HG03025 (cell line): Measurements from ENCODE around the gene RNF175.

Source experiments
- ATAC-seq: cut with Tn5 transposase; IDR thresholded peaks from one replicate; pipeline ENCODE4 v1.9.1; 2021; ENCODE audit warnings: mild to moderate bottlenecking, moderate library complexity; ENCODE audit not compliant: unreplicated experiment, low FRiP score

The RNF175 gene

DNA sequence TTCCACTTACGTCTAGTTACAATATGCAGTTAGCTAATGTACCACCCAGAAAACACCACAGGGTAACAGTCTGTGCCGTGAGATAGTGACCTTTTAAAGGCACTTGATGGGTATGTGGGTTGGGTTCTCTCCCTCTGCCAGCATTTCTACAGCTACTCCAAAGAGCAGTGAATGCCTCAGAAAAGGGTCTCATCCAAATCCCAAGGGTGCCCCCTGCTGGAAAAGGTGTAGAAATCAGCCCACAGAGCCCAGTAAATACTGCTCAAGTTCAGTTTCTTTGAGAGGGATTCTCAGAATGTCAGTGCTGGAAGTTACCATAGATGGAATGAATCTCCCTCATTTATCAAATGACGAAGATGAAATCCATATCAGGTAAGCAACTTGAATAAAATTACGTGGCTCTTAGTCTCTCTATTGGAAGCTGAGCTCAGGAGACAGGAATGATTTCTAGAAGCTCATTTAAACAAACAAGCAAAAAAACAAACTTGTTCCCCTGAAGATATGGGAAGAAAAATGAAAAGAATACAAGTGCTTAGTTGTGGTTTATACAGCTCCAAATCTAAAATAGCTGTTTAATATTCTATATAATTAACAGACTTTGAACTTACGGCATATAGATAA, 9.5 kb downstream of the RNF175 start:
- ATAC-seq = no peak

DNA sequence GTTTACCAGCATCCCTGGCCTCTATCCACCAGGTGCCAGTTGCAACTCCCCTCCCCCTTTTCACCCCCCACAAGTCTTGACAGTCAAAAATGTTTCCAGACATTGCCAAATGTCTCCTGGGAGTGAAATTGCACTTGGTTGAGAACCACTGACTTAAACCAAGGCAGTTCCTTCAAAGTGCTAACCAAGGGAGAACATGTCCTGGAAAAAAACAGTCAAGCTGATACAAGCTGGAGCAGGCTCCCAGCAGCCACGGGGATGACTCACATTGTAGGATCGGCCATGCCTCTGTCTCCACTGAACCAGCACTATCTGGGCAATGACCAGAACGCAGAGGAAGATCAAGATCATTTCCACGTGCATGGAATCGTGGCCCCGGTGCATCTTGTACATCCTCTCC, 11.4 kb downstream of the RNF175 start:
- no peak for ATAC-seq

DNA sequence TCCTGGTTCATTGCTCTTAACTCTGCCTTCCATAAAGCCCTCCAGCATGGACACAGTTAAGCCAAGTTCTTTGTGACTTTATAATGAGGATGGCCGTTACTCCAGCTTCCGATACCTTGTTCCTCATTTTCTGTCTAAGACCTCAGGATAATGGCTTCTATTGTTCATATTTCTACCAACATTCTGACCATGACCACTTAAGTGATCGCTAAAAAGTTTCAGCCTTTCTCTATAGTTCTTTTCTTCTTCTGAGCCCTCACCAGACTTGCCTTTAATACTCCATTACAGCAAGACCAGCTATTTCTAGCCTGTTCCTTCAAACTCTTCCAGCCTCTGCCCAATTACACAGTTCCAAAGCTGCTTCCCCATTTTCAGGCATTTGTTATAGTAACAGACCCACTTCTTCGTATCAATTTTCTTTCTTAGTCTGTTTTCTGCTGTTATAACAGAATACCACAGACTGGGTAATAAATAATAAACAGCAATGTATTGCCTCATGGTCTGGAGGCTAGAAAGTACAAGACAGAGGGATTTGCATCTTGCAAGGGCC, 12.3 kb downstream of the RNF175 start:
- no peak for ATAC-seq

DNA sequence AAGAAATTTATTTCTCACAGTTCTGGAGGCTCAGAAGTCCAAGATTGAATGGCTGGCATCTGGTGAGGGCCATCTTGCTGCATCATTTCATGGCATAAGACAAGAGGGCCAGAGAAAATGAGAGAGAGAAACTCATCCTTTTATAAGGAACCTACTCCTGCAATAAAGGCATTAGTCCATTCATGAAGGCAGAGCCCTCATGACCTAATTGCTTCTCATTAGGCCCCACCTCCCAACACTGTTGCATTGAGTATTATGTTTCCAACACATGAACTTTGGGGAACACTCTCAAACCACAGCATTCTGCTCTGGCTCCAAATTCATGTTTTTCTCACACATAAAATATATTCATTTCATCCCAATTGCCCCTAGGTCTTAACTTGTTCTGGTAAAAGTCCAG, 14.2 kb downstream of the RNF175 start:
- ATAC-seq = no peak

DNA sequence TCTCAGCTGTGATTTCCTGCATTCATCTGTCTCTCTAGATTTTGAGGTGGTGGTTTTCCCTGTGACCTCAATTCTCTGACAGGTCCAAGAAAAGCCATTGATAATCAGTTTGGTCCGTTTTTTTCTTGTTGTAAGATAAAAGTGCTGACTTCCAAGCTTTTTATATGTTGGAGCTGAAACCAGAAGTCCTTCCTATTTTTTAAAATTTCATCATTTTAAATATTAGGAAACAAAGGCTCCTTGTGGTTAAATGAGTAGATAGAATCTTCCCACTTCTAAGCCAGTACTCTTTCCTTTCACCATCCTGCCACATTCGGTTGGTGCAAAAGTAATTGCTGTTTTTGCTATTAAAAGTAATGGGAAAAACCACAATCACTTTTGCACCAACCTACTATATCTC, 18.3 kb downstream of the RNF175 start:
- no peak for ATAC-seq

DNA sequence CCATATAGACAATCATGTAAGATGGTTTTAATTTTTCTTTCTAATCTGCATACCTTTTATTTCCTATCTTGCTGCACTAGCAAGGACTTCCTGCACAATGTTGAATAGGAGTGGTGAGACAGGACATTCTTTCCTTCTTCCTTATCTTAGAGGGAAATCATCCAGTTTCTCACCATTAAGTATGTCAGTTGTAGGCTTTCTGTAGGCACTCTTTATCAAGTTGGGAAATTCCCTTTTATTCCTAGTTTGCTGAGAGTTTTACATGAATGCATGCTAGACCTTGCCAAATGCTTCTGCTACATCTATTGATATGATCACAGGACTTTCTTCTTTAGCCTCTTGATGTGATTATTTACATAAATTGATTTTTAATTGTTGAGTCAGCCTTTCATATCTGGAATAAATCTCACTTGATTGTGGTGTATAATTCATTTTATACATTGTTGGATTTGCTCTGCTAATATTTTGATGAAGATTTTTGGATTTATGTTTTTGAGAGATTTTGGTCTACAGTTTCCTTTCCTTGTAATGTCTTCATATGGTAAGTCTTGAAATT, 23.8 kb downstream of the RNF175 start:
- no peak for ATAC-seq

DNA sequence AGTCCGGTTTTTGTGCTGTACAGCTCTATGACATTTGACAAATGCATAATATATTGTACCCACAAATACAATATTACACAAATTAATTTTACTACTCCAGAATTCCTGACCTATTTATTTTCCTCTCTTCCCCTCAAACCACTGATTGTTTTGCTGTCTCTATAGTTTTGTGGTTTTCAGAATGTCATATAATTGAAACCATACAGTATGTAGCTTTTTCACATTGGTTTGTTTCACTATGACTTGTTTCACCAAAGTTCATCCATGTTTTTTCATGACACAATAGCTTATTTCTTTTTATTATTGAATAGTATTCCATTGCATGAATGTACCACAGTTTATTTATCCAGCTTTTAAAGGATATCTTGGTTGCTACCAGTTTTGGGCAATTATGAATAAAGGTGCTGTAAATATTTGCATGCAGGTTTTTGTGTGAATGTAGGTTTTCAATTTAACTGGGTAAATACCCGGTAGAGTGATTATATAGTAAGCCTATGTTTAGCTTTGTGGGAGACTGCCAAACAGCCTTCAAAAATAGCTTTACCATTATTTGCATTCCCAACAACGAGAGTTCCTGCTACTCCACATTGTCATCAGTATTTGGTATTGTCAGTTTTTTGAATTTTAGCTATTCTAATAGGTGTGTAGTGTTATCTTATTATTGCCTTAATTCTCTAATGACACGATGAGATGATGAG, 25.9 kb downstream of the RNF175 start:
- ATAC-seq = no peak

DNA sequence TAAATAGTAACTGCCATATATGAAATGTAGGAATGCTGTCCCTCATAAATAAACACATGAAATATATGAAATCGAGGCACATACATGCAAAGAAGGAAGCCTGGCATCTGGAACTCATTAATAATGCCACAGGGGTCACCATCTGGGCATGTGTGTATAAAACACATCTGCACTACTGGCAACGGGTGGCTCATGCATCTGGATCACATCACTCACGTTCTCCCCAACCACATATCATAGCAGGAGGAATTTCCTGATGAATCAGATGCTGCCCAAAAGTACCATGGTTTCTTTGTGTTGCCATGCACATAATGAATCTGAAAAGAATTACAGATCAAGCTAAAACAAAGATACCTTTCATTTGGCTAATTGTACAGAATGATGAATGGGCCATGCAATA, 28.6 kb downstream of the RNF175 start:
- no peak for ATAC-seq

DNA sequence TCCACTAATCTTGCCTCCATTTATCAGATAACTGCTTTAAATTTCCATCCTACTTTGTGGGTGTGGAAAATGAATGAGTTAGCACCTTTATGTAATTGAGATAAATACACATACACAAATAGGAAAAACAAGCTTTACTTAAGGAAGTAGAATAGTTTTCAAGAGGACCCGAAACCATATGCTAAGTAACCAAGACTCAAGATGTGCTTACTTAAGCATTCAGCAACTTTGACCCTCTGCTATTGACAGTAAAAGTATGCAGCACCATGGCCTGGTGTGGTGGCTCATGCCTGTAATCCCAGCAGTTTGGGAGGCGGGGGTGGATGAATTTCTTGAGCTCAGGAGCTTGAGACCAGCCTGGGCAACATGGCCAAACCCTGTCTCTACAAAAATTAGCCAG, 29.9 kb downstream of the RNF175 start:
- ATAC-seq = no peak

DNA sequence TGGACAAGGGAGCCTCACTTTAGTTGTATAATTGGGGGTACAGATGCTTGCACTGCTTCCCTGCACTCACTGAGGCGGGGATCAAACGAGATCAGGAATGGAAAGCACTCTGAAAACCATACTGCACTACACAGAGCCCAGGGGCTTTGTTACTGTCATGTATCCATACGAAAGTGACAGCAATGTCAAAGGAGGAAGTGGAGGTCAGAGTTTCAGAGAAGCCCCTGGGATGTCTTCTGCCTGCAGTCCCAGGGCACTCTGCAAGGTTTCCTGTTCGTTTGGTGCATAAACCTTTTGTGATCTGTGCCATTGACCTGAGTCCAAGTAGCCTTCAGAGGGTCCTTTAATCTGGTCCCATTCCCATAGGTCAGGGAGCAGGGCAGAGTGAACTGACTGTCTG, 31.2 kb downstream of the RNF175 start:
- ATAC-seq = no peak

DNA sequence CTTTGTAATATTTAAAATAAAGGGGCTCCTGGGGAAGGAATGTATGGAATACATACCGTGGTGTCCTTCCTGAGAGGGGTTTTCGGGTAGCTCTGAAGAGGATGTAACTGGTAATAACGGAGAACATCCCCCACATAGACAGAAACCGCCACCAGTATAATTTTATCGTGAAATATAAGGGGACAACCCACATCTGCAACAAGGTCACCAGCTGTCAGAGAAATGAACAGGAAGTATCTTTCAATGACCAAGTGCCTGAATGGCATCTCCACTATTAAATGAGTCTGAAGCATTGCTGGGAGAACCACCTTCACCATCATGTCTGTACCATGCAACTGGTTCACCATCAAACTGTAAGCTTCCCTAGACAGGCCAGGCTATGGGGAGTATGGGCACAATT, 31.7 kb downstream of the RNF175 start:
- no peak for ATAC-seq

DNA sequence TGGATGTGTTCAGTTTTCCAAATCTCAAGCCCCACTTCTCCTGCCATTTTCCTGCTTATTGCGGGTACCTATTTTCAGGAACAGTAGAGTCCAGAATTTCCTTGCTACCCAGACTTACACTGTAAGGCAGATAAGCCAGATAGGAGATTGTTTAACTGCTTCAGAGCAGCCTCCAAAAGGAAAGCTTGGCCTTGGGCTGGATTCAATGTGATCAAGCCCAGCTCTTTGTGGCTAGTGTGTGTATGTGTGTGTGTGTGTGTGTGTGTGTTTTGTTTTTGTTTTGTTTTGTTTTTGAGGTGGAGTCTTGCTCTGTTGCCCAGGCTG, 34.0 kb downstream of the RNF175 start:
- ATAC-seq = no peak

DNA sequence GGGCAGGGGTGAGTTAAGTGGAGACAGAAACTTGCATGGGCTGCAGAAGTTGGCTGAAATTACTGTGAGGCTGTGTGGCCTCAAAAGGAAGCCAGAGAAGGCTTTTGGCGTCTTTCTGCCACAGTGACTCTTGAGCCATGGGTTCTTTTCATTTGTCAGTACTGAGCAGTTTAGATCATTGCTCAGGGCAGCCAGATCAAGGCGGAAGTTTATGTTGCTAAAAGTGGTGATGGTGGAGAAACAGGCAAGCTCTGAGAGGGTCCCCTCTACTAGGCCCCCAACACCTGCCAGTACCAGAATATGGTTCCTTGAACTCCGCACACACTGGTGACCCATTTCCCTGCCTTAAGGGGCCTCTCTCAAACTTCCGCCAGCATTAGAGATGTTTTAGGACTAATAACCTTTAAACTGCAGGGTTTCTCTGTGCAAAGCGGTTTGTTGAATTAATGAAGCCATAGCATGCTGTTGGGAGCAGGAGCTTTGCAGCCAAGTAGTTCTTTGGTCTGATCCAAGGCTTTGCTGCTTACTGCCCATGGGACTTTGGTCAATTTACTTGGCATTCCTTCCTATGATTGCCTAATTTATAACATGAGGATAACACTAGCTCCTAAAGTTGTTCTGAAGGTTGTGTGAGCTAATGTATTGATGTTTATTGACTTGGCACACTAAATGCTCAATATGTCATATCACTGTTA, 34.5 kb downstream of the RNF175 start:
- no peak for ATAC-seq

DNA sequence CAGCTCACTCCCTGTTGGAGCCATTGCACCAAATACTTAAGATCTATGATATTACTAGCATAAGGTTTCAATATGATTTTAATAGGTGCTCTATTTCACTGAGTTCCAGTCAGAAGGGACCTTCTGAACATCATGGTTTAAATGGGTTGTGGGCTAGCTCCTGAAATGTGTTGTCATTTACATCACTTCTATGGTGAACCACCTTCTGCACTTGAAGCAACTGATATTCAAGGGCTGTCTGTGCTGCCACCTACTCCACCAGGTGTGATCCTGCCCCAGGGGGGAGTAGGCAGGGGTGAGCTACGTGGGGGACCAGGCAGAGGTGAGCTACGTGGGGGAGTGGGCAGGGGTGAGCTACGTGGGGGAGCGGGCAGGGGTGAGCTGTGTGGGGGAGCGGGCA, 35.2 kb downstream of the RNF175 start:
- no peak for ATAC-seq

DNA sequence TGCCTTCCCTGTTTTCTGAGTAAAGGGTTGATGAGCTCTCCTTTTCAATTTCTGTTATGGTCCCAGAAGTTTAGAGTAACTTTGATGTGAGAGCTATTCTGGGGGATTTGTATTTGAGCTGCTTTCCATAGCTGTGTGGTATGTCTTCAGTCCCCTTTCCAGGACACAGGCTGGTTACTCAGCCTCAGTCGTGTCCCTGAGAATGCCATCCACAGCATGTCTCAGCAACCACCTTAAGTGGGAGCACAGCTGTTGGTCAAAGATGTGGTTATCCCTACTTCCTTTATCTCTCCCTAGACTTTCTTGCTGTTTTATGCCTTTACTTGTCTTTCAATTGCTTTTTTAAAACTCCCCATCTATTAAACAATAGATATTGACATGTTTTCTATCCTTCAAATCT, 37.8 kb downstream of the RNF175 start:
- ATAC-seq = no peak

DNA sequence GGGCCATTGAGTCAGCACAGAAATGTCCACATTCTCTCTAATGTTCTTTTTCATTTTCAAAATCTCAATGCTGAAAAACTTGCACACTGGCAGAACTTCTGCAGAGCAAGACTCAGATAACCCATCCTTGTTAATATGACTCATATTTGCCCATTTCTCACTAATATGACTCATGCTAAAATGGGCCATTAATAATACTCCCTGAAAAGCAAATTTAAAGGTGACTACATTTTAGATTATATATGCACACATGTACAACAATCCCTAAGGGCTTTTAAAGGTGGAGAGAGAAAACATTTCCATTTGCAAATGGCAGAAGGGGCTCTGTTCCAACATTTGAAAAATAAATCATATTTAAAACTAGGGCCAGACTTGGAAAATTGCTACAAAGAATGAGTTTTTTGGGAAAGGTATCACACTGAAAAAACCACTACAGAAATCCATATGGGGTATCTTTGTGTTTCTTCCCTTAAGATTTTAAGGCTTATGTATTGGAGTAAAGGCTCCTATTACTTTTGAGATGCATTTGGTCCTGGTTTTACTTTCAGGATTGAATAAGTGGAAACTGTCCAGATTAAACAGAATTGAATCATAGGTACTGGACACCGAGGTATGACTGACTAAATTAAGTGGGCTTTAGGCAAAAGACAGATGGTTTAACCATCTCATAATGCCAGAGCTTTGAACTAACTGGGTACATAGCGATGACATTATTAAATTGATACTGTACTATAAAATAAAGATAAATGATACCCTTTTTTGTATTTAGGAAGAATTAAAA, 45.8 kb downstream of the RNF175 start:
- ATAC-seq = no peak

DNA sequence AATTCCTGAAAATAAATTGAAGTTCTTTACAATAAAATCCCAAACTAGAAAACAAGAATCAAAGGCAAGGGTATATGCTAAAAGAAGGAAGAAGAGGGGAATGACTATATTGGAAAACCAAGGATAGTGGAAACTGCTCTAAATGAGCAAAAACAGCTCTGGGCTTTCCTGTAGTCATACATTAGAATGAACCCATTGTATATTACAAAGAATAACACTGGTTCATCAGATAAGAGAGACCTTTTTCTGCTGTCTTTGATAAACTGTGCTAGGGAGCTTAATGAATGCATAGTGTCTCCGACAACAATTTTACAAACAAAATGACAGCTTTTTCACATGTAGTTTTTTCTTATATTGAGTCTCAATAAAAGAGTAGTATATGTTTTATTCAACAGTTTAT, 49.1 kb downstream of the RNF175 start:
- ATAC-seq = no peak

DNA sequence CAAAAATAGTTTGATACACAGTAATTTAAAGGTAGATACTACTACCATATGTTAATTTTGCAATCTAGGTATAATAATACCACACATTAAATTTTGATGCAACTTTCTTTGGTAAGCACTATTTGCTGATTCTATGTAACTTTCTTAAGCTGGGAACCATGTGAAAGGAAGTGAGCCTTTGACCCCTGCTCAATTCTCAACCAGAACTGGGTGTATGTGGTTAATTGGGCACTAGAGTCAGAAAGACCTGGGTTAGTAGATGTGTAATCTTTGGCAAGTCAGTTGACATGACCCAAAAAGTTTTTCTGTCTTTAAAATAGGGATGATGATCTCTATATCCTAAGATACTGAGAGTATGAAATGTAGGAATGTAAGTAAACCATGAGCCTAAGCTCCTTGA, 53.3 kb downstream of the RNF175 start:
- ATAC-seq = peak; percentile 10

DNA sequence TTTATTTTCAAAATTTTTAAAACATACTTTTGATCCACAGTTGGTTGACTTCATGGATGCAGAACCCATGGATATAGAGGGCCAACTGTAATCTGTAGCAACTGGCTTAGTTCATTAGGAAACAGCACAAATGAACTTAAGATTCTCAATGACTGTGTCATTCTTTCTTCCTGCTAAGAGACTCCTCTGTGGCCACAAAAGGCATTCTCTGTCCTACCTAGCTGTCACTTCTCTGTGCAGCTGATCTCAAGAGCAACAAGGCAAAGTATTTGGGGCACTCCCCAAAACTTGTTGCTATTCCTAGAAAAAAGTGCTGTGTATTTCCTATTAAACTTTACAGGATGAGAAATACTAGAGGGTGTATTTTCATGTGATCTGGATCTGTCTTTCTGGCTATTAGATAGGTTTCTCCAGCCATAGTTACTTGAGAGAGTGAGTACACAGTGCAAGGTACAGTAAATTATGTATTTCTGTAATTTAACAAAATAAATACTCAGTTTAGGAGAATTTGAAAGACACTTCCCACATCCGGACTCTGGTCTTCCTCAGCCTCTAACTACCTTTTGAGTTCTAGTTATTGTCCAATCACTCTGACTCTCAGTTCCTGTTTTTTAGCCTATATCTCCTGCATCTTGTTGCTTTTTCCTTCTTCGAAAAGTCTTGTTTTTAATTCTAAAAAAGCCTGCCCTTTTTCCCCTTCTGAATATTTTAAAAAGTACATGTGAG, 53.9 kb downstream of the RNF175 start:
- ATAC-seq = peak; percentile 72

DNA sequence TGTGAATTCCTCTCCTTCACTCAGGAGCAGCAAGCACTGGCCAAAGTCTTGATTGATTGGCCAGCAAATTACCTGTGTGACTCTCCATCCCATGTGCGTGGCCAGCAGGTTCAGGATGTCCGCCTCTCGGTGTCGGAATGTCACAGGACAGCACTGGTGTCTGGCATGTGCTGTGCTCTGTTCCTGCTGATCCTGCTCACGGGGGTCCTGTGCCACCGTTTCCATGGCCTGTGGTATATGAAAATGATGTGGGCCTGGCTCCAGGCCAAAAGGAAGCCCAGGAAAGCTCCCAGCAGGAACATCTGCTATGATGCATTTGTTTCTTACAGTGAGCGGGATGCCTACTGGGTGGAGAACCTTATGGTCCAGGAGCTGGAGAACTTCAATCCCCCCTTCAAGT, 55.3 kb downstream of the RNF175 start:
- no peak for ATAC-seq
